Lung (tissue), 12 donors: ENCODE data around the gene PCSK5. TPM values are rescaled to one million over a fixed set of nuclear protein-coding genes. Genes with fewer than 3 reads are reported as not detected.
A peak's percentile ranks its signal among the peaks of the same experiment; 100 is the strongest.

Source experiments
- ATAC-seq: fragments of 200-7000 bp; cut with Tn5 transposase; one replicate; pipeline ENCODE4 v1.9.1; 2020; ENCODE audit warnings: moderate number of reproducible peaks; ENCODE audit not compliant: insufficient read depth, low FRiP score
- DNase-seq, 3 donors: peaks; one replicate each; pipeline ENCODE4 v3.0.0-alpha.2; 2013 to 2017
- H3K27ac ChIP-seq, 2 donors: one replicate each; pipeline ENCODE4 v1.5.1; 2013; ENCODE audit warnings: mild to moderate bottlenecking in 2 of 2, moderate library complexity in 2 of 2, control low read depth in 1 of 2, inconsistent platforms in 1 of 2, low read depth in 1 of 2, low read length in 1 of 2
- H3K27me3 ChIP-seq, 3 donors: one replicate each; pipeline ENCODE4 v1.5.1; 2013; ENCODE audit warnings: low read length in 2 of 3; ENCODE audit not compliant: control insufficient read depth in 3 of 3, insufficient read depth in 3 of 3
- H3K36me3 ChIP-seq, 4 donors: one replicate each; pipeline ENCODE4 v1.5.1; 2013; ENCODE audit warnings: low read length in 4 of 4, mild to moderate bottlenecking in 1 of 4, moderate library complexity in 1 of 4; ENCODE audit not compliant: control insufficient read depth in 4 of 4, insufficient read depth in 4 of 4
- H3K4me1 ChIP-seq, 5 donors: one replicate each; pipeline ENCODE4 v1.5.1; 2013; ENCODE audit warnings: low read length in 5 of 5, mild to moderate bottlenecking in 2 of 5, moderate library complexity in 1 of 5; ENCODE audit not compliant: control insufficient read depth in 5 of 5, insufficient read depth in 5 of 5
- H3K4me3 ChIP-seq: one replicate; pipeline ENCODE4 v1.5.1; 2013; ENCODE audit warnings: mild to moderate bottlenecking, control low read depth, moderate library complexity
- H3K9ac ChIP-seq, 2 donors: one replicate each; pipeline ENCODE4 v1.5.1; 2013; ENCODE audit warnings: low read length in 2 of 2, control low read depth in 1 of 2; ENCODE audit not compliant: insufficient read depth in 1 of 2
- H3K9me3 ChIP-seq, 4 donors: one replicate each; pipeline ENCODE4 v1.5.1; 2013; ENCODE audit warnings: low read length in 3 of 4, mild to moderate bottlenecking in 1 of 4, moderate library complexity in 1 of 4; ENCODE audit not compliant: control insufficient read depth in 4 of 4, insufficient read depth in 3 of 4
- CTCF ChIP-seq: IDR thresholded peaks from 2 replicates; pipeline ENCODE4 v1.5.1; 2012; ENCODE audit warnings: mild to moderate bottlenecking; ENCODE audit errors: control extremely low read depth, extremely low read depth
- whole genome bisulfite sequencing, 2 donors: extraction: QIAGEN DNeasy Blood & Tissue Kit; methylation state at CpG; one replicate each; pipeline ENCODE4 v1.1.7; 2013; 5-methylcytosine and 5-hydroxymethylcytosine counted together
- polyA plus RNA-seq, 2 donors: library from polyadenylated mRNA; stranded (reverse); fragments of 200-250 nt; gene quantifications; one replicate each; pipeline ENCODE4 v1.2.1, GENCODE V29; 2013
- total RNA-seq, 2 donors: library from RNA; depleted of rRNA in 1 of 2; stranded (reverse); fragments of >200 nt in 1 of 2; gene quantifications; one replicate each; pipeline ENCODE4 v1.2.1, GENCODE V29; 2014 to 2021
- donor health status: control.
- donor health status: control.
- donor health status: Bipolar disorder and iron deficiency.
- donor health status: healthy.
- donor health status: DM: yes; HTN: yes; CAD: no.

Gene PCSK5
- total and polyA plus RNA-seq, 4 donors, result 1.9 to 28.2 (median 13.6) TPM

- Histone ChIP-seq H3K9ac (no peak overlapping the region), H3K4me1 (peaks cover 0 to 10% (median 0%) of the 10 kb centered on the region in 5 donors), H3K36me3 (peaks cover 0 to 4% (median 2%) of the 10 kb centered on the region in 4 donors), H3K27me3 (no peaks in the 10 kb centered on the region), H3K9me3 (peaks cover 0 to 3% (median 0%) of the 10 kb centered on the region in 4 donors), H3K27ac (no peak overlapping the region), H3K4me3 (no peak overlapping the region)
- no peak for TF ChIP-seq CTCF
- DNase-seq (no peak), ATAC-seq (no peak)
- 54 to 55% methylated on average over 2 of the region's 2 CpGs for WGBS, 2 donors
These were observed 45.1 kb downstream of the PCSK5 start for GRCh38 chr9:75935591-75935990.

- Histone ChIP-seq H3K9me3 (peaks cover 0 to 3% (median 0%) of the 10 kb centered on the region in 4 donors), H3K27ac (no peak overlapping the region), H3K4me3 (no peak overlapping the region), H3K36me3 (peaks cover 0 to 4% (median 2%) of the 10 kb centered on the region in 4 donors), H3K4me1 (peaks cover 0 to 3% (median 0%) of the 10 kb centered on the region in 5 donors), H3K27me3 (no peaks in the 10 kb centered on the region), H3K9ac (no peak overlapping the region)
- DNase-seq (peak in 1 of 3 donors; percentile 28), ATAC-seq (no peak)
- 68 to 69% methylated on average over 7 of the region's 7 CpGs for WGBS, 2 donors
- TF ChIP-seq CTCF, result no peak
These were observed 47.2 kb downstream of the PCSK5 start for GRCh38 chr9:75937521-75938258.

DNA sequence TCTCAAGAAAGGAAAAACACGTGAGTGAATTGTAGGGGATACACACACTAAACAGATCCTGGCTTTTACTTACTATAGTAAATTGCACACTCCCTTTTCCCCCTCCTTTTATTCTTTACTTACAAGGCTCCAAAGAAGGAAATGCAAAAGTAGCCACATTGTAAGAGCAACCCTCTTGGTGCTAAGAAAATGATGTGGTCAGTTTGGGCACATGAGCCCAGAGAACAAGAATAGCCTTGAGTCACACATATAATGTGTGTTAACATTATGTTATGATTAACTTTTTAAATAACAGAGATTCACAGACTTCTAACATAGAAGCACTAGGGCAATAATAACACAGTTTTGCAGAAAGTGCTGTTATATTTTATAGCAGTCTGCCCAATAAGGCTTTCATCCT is 48.5 kb downstream of the PCSK5 start:
- DNase-seq (no peak), ATAC-seq (no peak)
- Histone ChIP-seq H3K36me3 (no peaks in the 10 kb centered on the region), H3K9ac (no peak overlapping the region), H3K4me3 (no peak overlapping the region), H3K27me3 (no peaks in the 10 kb centered on the region), H3K27ac (no peak overlapping the region), H3K4me1 (peaks cover 0 to 3% (median 0%) of the 10 kb centered on the region in 5 donors), H3K9me3 (no peaks in the 10 kb centered on the region)
- TF ChIP-seq CTCF, result no peak
- 72 to 74% methylated on average over 1 of the region's 1 CpG for WGBS, 2 donors
